ENCODE results near the gene UNC45A. TPM values are rescaled to one million over a fixed set of nuclear protein-coding genes. Genes with fewer than 3 reads are reported as not detected.

UNC45A gene
- total and polyA plus RNA-seq, 2 of the 13 experiments (the other 11 are each of a cell fraction or from before 2014, with no cell fraction given), result 33.8 to 39.7 TPM

DNA sequence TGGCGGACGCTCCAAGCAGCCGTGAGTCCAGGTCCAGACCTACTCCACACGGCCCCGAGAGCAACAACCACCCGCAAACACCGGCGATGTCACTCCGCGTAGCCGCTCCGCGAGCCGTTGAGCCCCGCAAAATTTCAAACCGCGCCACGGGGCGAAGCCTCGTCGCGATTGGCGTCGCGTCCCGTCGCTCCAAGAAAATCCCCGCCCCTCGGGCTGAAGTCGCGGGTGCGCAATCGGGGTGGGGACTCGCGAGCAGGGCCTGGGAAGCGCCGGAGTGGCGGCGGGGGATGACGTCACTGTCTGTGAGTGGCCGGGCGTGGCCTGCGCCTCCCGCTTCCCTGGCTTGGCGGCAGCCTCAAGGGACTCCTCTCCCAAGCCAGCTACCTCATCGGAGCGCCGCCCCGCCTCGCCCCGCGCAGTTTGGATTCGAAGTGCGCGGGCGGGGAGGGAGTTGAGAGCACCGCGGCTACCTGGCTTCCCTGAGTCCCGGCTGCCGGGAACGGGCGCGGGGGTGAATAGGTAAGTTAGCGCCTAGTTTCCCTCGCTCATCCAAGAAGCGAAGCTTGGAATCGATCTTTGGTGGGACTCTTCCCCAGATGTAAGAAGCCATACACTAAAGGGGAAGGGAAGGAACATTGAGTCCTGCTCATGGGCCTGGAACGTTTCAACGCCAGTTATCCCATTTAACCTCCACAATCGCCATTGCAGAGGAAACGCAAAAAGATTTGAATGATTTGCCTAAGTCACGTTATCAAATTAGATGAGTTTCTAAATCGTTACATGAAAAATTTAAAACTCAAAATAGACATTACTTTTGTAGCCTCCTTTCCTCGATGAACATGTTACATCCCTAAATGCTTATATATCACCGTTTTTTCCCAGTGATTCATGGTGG is 59.6 kb downstream of the UNC45A start, which contains the start of gene PRC1 (continued):
- TF ChIP-seq, protein P1, sequence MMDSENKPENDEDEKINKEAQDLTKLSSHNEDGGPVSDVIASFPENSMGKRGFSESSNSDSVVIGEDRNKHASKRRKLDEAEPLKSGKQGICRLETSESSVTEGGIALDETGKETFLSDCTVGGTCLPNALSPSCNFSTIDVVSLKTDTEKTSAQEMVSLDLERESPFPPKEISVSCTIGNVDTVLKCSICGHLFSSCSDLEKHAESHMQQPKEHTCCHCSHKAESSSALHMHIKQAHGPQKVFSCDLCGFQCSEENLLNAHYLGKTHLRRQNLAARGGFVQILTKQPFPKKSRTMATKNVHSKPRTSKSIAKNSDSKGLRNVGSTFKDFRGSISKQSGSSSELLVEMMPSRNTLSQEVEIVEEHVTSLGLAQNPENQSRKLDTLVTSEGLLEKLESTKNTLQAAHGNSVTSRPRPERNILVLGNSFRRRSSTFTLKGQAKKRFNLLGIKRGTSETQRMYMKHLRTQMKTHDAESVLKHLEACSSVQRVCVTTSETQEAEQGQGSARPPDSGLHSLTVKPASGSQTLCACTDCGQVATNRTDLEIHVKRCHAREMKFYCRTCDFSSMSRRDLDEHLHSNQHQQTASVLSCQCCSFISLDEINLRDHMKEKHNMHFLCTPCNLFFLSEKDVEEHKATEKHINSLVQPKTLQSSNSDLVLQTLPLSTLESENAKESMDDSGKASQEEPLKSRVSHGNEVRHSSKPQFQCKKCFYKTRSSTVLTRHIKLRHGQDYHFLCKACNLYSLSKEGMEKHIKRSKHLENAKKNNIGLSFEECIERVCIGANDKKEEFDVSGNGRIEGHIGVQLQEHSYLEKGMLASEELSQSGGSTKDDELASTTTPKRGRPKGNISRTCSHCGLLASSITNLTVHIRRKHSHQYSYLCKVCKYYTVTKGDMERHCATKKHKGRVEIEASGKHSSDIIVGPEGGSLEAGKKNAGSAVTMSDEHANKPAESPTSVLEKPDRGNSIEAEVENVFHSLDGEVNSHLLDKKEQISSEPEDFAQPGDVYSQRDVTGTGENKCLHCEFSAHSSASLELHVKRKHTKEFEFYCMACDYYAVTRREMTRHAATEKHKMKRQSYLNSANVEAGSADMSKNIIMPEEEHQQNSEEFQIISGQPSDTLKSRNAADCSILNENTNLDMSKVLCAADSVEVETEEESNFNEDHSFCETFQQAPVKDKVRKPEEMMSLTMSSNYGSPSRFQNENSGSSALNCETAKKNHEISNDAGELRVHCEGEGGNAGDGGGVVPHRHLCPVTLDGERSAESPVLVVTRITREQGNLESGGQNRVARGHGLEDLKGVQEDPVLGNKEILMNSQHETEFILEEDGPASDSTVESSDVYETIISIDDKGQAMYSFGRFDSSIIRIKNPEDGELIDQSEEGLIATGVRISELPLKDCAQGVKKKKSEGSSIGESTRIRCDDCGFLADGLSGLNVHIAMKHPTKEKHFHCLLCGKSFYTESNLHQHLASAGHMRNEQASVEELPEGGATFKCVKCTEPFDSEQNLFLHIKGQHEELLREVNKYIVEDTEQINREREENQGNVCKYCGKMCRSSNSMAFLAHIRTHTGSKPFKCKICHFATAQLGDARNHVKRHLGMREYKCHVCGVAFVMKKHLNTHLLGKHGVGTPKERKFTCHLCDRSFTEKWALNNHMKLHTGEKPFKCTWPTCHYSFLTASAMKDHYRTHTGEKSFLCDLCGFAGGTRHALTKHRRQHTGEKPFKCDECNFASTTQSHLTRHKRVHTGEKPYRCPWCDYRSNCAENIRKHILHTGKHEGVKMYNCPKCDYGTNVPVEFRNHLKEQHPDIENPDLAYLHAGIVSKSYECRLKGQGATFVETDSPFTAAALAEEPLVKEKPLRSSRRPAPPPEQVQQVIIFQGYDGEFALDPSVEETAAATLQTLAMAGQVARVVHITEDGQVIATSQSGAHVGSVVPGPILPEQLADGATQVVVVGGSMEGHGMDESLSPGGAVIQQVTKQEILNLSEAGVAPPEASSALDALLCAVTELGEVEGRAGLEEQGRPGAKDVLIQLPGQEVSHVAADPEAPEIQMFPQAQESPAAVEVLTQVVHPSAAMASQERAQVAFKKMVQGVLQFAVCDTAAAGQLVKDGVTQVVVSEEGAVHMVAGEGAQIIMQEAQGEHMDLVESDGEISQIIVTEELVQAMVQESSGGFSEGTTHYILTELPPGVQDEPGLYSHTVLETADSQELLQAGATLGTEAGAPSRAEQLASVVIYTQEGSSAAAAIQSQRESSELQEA (CRISPR knock-in tag; IDR thresholded peaks at IDR 0.05; ENCODE audit: not compliant biosample characterization), result peak; percentile 85
- TF ChIP-seq, protein P2, sequence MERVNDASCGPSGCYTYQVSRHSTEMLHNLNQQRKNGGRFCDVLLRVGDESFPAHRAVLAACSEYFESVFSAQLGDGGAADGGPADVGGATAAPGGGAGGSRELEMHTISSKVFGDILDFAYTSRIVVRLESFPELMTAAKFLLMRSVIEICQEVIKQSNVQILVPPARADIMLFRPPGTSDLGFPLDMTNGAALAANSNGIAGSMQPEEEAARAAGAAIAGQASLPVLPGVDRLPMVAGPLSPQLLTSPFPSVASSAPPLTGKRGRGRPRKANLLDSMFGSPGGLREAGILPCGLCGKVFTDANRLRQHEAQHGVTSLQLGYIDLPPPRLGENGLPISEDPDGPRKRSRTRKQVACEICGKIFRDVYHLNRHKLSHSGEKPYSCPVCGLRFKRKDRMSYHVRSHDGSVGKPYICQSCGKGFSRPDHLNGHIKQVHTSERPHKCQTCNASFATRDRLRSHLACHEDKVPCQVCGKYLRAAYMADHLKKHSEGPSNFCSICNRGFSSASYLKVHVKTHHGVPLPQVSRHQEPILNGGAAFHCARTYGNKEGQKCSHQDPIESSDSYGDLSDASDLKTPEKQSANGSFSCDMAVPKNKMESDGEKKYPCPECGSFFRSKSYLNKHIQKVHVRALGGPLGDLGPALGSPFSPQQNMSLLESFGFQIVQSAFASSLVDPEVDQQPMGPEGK (CRISPR knock-in tag; IDR thresholded peaks at IDR 0.05), result peak; percentile 23; the same call in 1 of the 2 replicates
- TF ChIP-seq ZFP82 (CRISPR knock-in tag; IDR thresholded peaks at IDR 0.05; ENCODE audit: borderline replicate concordance), result no peak
- TF ChIP-seq SRSF9 (IDR thresholded peaks at IDR 0.05; ENCODE audit: borderline replicate concordance, insufficient read depth, low read depth, low read length, poor library complexity, severe bottlenecking), result no peak
- no peak for TF ChIP-seq ZNF121 (CRISPR knock-in tag; IDR thresholded peaks at IDR 0.05)
- TF ChIP-seq MED13 (CRISPR knock-in tag; IDR thresholded peaks at IDR 0.05), result no peak; the same call in 1 of the 2 replicates
- TF ChIP-seq, protein P3, sequence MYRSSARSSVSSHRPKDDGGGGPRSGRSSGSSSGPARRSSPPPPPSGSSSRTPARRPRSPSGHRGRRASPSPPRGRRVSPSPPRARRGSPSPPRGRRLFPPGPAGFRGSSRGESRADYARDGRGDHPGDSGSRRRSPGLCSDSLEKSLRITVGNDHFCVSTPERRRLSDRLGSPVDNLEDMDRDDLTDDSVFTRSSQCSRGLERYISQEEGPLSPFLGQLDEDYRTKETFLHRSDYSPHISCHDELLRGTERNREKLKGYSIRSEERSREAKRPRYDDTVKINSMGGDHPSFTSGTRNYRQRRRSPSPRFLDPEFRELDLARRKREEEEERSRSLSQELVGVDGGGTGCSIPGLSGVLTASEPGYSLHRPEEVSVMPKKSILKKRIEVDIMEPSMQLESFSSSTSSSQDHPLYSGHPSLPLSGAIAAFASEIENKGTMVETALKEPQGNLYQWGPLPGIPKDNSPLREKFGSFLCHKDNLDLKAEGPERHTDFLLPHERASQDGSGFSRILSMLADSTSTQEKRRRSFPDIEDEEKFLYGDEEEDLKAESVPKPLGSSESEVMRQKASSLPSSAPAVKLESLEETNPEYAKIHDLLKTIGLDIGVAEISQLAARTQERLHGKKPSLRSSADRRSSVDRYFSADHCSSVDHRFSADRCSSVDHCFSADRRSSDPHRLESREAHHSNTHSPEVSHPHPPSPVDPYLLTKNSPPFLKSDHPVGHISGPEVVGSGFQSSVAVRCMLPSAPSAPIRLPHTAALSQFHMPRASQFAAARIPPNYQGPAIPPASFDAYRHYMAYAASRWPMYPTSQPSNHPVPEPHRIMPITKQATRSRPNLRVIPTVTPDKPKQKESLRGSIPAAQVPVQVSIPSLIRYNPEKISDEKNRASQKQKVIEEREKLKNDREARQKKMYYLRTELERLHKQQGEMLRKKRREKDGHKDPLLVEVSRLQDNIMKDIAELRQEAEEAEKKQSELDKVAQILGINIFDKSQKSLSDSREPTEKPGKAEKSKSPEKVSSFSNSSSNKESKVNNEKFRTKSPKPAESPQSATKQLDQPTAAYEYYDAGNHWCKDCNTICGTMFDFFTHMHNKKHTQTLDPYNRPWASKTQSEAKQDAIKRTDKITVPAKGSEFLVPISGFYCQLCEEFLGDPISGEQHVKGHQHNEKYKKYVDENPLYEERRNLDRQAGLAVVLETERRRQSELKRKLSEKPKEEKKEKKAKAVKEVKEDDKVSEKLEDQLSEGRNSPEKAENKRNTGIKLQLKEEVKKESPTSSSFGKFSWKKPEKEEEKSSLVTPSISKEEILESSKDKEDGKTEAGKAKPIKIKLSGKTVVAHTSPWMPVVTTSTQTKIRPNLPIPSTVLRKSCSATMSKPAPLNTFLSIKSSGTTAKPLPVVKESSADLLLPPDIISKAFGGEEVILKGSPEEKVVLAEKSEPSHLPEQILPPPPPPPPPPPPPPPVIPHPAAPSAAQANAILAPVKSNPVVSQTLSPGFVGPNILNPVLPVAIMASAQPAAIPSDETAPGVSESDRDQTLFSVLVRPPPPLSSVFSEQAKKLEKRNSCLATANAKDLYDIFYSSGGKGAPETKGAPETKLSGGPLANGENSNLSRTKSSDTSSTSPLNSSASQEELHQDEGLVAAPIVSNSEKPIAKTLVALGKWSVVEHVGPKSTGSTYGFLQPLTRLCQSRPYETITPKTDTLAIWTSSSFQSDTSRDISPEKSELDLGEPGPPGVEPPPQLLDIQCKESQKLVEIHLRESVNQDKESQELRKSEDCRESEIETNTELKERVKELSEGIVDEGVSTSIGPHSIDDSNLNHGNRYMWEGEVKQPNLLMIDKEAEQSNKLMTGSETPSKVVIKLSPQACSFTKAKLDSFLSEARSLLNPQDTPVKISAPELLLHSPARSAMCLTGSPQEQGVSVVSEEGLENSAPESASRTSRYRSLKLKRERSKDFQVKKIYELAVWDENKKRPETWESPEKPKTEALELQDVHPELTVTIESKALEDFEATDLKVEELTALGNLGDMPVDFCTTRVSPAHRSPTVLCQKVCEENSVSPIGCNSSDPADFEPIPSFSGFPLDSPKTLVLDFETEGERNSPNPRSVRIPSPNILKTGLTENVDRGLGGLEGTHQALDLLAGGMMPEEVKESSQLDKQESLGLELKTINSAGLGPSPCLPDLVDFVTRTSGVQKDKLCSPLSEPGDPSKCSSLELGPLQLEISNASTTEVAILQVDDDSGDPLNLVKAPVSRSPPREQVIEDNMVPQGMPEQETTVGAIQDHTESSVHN (CRISPR knock-in tag; IDR thresholded peaks at IDR 0.05), result no peak
- no peak for TF ChIP-seq ZNF251 (CRISPR knock-in tag; IDR thresholded peaks at IDR 0.05)

Measured in HepG2 (cell line).